T47D (cell line): ENCODE data around the gene ANO7.
"Not testable (repeated sequence)": the region's sequence is repeated elsewhere in the genome, so short reads cannot be mapped to it uniquely, and the experiment has no call there.

ENCODE experiments used
- DNase-seq, 2 experiments: peaks; one replicate each; pipeline versions ENCODE4 v3.0.0 to v3.0.0-alpha.2; 2011 to 2012; ENCODE audit warnings: low read depth in 1 of 2, low spot score in 1 of 2
- JUND ChIP-seq: IDR thresholded peaks from 2 replicates; pipeline ENCODE4 v1.6.1; 2012; ENCODE audit warnings: low read depth
- in situ Hi-C: cut with HindIII; loops from 2 replicates; pipeline ENCODE4 v1.10.0; 2016; ENCODE audit warnings: low sequenced_read_pairs, low pct_unique_long_range_greater_than_20kb

ANO7 gene

GRCh38 chr2:241187918-241188234 lies 601 bp upstream of the ANO7 start:
- no peak for TF ChIP-seq JUND
- in situ Hi-C loops, result no loop called here
- no peak for DNase-seq

- no peak for DNase-seq
- TF ChIP-seq JUND, result no peak
- in situ Hi-C loops, result no loop called here
Observed at GRCh38 chr2:241189093-241189855, 797 bp downstream of the ANO7 start.

- no peak for TF ChIP-seq JUND
- in situ Hi-C loops, result no loop called here
- DNase-seq, result no peak
Observed at GRCh38 chr2:241189856-241190201, 1.4 kb downstream of the ANO7 start.

GRCh38 chr2:241190291-241190981 lies 2.0 kb downstream of the ANO7 start:
- no peak for DNase-seq
- in situ Hi-C loops, result no loop called here
- no peak for TF ChIP-seq JUND

GRCh38 chr2:241191081-241191480 lies 2.6 kb downstream of the ANO7 start:
- no peak for TF ChIP-seq JUND
- in situ Hi-C loops, result no loop called here
- no peak for DNase-seq

- no peak for TF ChIP-seq JUND
- in situ Hi-C loops, result no loop called here
- no peak for DNase-seq
Observed at GRCh38 chr2:241193271-241193670, 4.8 kb downstream of the ANO7 start.

- no peak for TF ChIP-seq JUND
- in situ Hi-C loops, result no loop called here
- no peak for DNase-seq
Observed at GRCh38 chr2:241194811-241195210, 6.3 kb downstream of the ANO7 start.

- no peak for DNase-seq
- no peak for TF ChIP-seq JUND
- in situ Hi-C loops, result no loop called here
Observed at GRCh38 chr2:241195506-241196130, 7.1 kb downstream of the ANO7 start.

- DNase-seq, in situ Hi-C loops: not testable (repeated sequence)
Observed at GRCh38 chr2:241197246-241197645, 8.8 kb downstream of the ANO7 start.

- TF ChIP-seq JUND, result no peak
- no peak for DNase-seq
- in situ Hi-C loops, result no loop called here
Observed at GRCh38 chr2:241197947-241198346, 9.5 kb downstream of the ANO7 start.

- in situ Hi-C loops, result no loop called here
- DNase-seq, result no peak
- no peak for TF ChIP-seq JUND
Observed at GRCh38 chr2:241198381-241199279, 10.2 kb downstream of the ANO7 start.

GRCh38 chr2:241199286-241199685 lies 10.8 kb downstream of the ANO7 start:
- in situ Hi-C loops, result no loop called here
- DNase-seq, result no peak
- TF ChIP-seq JUND, result no peak
